NCI-H187 (cell line): ENCODE data around the gene DPYSL4.

ENCODE experiments used
- DNase-seq, 2 experiments: peaks; one replicate each; lab custom pipeline; 2025; lab: John Stamatoyannopoulos, UW

The DPYSL4 gene

GRCh38 chr10:132228616-132229015 lies 41.9 kb downstream of the DPYSL4 start:
- no peak for DNase-seq

DNA sequence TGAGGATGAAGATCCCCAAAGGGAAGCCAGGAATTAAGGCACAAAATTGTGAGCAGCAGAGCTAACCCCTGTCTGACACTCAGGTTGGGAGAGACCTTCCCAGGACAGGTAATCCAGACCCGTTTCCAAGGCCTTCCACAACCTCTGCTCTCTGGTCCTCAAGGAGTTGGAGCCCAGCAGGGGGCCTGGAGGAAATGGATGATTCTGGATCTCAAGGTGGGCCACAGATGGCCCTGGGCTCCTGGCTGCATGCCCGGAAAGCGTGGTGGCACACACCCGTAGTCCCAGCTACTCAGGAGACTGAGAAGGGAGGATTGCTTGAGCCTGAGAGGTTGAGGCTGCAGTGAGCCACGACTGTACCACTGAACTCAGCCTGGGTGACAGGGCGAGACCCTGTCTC lies 42.3 kb downstream of the DPYSL4 start:
- no peak for DNase-seq

GRCh38 chr10:132229834-132230556 lies 43.2 kb downstream of the DPYSL4 start:
- DNase-seq: no peak

GRCh38 chr10:132230557-132231210 lies 43.9 kb downstream of the DPYSL4 start:
- DNase-seq: no peak

- no peak for DNase-seq
Measured at GRCh38 chr10:132231656-132232022, 44.9 kb downstream of the DPYSL4 start.

GRCh38 chr10:132232023-132232951 lies 45.5 kb downstream of the DPYSL4 start:
- DNase-seq: peak; percentile 37 to 59

DNA sequence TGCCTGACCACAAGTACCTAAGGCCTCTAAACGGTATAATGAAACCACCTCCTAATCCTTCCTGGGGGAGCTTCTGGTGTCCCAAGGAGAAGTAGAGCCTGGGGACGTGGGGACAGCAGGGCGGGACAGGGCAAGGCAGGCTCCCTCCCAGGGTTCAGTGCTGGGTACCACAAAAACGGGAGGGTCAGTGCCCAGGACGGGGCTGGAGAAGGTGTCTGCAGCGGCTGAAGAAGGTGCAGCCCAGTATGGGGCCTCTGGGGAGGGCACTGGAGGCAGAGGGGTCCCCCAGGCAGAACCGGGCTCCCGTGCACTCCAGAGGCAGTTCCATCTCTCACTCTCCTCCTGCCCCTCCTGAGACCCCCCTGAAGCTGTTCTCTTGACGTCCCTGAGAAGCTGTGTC lies 46.2 kb downstream of the DPYSL4 start:
- DNase-seq: no peak

- DNase-seq: no peak
Measured at GRCh38 chr10:132233501-132234085, 46.8 kb downstream of the DPYSL4 start.

DNA sequence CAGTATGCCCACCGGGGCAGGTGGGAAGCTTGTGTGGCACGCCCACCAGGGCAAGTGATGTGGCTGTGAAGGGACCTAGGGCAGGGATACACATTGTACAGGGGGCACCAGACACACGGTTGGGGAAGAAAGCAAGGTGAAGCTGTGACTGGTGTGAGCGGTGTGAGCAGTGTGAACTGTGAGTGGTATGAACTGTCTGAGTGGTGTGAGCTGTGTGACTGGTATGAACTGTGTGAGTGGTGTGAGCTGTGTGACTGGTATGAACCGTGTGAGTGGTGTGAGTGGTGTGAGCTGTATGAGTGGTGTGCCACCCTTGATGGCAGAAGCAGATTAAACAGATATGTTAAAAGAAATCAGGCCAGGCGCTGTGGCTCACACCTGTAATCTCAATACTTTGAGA lies 48.1 kb downstream of the DPYSL4 start:
- no peak for DNase-seq

DNA sequence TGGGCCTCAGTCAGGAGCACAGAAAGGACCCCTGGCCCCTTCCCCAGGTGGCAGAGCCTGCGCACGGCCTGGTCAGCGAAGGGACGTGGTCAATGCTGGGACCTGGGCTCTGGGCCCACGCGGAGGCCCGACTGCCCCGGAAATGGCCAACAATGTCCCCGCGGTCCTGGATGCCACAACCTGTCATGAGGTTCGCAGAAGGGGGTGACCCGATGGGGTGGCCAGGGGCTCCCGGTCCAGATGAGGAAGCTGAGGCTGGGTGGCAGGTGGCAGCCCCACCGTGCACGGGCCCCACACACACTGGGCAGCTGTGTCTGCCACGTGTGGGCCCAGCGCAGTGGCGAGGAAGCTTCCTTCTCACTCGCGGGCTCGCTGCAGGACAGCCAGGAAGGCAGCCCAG lies 49.4 kb downstream of the DPYSL4 start:
- DNase-seq: no peak

- DNase-seq: no peak
Measured at GRCh38 chr10:132236881-132237280, 50.1 kb downstream of the DPYSL4 start.

DNA sequence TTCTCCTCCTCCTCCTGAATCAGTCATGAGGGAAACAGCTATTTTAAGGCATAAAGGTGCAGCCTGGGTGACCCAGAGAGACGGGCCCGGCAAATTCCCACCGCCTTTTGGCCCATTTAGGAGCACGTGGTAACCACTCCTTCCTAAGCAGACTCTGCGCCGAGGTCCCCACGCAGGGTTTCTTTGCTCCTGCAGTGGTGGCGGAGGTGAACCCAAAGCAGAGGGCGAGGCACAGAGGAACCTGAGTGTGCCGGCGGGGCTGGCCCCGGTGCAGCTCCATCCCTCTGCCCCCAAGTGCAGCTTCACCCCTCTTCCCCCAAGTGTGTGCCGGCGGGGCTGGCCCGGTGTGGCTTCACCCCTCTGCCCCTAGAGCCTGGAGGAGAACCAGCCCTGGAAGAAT lies 50.6 kb downstream of the DPYSL4 start:
- no peak for DNase-seq

DNA sequence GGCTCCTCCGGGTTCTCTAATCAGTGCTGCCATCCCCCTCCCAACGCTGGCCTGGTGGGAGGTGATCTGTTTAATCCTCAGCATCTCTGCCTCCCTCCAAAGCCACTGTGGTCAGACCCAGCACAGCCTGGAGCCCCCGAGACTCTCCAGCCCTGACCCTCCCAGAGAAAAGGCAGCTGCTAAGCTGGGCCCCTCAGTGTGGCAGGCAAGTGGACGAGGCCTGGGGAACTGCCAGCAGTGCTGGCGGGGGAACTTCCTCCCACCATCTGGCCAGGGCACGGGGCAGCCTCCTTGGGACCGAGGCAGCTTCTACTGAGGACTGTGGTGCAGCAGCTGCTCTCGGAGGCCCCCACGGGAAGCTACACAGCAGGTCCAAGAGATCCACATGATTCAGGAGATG lies 51.1 kb downstream of the DPYSL4 start:
- no peak for DNase-seq

DNA sequence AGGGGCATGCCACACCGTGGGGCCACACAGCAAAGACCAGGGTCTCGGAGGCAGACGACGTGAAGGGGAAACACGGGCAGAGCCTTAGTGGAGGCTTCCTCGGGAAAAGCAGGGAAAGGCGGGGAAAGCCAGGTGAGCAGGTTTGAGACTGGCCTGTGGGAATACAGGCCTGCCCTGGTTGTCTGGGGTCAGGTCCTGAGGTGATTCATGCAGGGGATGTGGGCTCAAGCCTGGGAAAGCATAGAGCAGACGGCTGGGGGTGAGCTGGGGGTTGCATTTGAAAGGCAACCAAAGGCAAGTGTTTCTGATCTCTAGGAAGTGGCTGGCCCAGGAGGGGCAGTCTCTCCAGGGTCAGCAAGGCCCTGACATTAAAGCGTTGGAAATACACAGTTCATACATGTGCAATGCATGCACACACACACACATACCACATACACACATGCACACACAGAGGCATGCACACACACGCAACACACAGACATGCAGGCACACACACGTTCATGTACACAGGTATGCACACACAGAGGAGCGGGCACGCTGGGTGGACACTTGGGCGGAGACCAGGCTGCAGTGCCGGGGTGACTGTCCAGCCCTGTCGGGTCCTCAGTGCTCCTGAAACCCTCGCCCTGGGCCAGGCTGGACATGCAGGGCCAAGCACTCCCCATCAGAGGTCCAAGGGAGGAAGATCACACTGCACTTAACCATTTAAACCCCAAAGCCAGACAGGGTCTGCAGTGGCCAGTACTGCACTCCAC lies 51.8 kb downstream of the DPYSL4 start:
- DNase-seq: no peak

DNA sequence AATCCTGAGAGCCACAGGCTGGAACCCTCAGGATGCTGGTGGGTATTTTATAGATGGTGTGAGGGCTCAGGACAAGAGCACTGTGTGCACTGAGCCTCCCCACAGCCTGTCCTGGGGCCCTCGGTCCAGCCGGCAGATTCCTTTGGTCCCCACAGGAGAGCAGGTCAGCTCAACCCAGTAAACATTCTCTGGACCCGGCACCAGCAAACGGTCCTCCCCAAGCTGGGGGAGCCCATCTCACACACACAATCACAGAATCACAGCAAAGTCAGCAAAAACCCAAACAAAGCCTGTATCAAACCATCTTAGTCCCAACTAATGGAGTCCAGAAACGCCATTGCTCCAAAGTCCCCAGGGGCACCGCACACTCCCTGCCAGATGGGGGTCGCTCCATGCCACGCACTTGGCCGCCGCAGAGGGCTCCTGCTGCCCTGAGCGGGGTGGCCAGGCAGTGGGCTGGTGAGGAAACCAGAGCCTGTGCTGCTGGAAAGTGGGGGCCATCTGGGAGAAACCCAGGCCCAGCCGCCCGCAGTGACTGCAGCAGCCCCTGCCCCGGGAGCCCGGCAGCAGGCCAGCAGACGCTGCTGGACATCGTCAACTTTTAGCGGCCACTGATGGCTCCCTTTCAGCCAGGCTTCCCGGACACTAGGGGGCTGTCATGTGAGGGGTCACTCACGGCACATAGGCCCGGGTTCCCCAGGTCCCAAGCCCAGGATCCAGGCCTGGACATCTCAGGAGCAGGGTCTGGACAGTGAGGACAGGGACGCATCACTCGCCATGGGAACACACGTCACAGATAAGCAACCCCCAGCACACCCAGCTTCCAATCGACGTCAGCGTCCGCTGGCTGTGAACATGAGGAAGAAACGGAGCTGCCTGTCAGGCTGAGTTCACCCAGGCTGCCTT lies 52.6 kb downstream of the DPYSL4 start:
- DNase-seq: no peak

GRCh38 chr10:132240156-132240555 lies 53.4 kb downstream of the DPYSL4 start:
- DNase-seq: no peak

DNA sequence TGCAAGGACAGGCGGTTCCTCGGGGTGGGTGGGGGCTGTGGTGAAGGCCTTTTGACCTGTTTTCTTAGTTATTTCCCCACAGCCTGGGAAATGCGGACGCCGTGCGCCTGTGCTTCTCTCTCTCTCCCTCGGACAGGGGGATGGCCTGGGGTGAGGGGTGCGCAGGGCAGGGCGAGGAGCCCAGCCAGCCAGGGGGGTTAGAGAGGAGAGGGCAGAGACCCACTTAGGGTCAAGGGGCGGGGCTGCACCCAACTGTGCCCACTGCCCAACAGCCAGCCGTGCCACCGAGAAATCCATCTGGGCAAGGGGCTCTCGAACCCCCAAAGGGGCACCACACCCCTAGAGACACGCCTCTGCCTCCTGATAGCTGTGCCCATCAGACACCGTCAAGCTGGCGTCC lies 53.8 kb downstream of the DPYSL4 start:
- DNase-seq: no peak

DNA sequence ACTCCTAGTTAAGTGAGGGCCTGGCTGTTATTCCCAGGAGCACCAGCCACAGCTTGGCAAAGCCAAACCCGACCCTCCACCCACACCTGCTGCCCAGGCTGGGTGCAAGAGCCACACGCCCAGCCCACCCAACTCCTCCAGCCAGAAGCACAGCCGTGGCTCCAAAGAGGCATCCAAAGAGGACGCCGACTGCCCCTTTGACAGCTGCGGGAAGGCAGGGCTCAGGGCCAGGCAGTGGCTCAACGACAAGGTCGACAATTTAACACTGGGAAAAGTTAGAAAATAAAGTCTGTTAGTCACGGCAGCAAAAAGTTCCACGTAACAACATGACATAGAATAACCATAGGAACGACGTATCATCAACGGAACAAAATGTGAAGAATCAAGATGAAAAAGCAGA lies 54.3 kb downstream of the DPYSL4 start:
- DNase-seq: no peak

GRCh38 chr10:132241496-132241895 lies 54.7 kb downstream of the DPYSL4 start:
- DNase-seq: no peak

DNA sequence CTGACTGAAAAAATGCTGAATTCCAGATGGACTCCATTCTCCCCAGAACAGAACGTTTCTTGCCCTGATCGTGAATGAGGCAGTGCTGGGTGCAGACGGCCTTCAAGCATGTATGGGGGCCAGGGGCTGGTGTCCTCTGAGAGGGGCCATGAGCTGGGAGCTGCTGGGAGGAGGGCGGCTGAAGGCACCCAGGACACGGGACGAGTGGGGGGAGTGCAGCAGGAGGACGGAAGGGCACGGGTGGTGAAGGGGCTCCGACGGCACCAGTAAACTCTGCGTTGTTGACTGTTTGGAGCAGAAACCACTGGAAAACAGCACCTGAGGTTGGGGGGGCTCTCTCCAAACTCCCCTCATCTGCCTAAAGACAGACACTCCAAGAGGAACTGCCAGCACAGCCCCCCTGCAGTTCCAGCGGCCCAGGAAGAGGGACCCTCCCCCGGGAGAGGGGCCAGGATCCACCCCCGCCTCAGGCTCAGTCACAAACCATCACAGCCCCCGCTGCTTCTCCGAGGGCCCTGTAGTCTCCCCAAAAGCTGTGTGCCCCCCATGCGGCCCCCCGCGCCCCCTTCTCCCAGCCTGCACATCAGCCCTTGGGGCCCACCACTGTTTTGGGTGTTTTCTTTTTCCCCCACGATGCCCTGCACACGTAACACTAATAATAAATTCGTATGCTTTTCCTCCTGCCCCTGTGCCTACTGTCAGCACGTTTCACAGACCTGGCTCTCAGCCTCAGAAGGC lies 55.5 kb downstream of the DPYSL4 start:
- no peak for DNase-seq
